ENCODE data around the gene EBF3.

GRCh38 chr10:130000918-130001317 lies 36.8 kb upstream of the EBF3 start:
- TF ChIP-seq CTCF (IDR thresholded peaks at IDR 0.05; ENCODE audit: low read depth, low read length), result no peak
- TF ChIP-seq EZH2phosphoT487 (IDR thresholded peaks at IDR 0.05; ENCODE audit: low read depth), result no peak
